ENCODE data around the gene TOMM22. TPM values are rescaled to one million over a fixed set of nuclear protein-coding genes. Genes with fewer than 3 reads are reported as not detected.

The TOMM22 gene
- total RNA-seq, 2 experiments from 2014 or later = 51.8 to 114 TPM

DNA sequence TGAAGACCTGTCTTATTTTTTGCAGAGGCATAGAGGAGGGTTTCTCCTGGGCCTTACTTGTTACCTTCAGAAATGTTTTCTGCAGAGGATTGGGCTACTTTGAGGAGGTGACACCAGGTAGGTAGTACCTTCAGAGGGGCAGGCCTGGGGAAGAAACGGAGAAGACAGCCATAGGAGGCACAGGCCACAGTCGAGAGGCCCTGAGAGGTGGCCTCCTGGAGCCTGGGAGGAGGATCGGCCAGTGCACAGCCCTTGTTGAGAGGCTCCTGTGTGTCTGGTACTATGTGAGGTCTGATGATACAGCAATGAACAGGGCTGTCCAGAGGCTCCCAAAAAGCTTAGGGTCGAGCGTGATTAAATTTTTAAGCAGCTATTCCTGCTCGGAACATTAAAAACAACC, 35.5 kb downstream of the TOMM22 start:
- no peak overlapping the region for H2AFZ ChIP-seq (ENCODE audit: low read length)
- peaks cover 8% of the 10 kb centered on the region; the same call in 1 of the 2 replicates for H4K20me1 ChIP-seq (ENCODE audit: insufficient read depth, low read length)
- no peak overlapping the region for H3K27ac ChIP-seq (ENCODE audit: low read depth, low read length, poor library complexity, severe bottlenecking)
- H3K79me2 ChIP-seq (ENCODE audit: insufficient read depth, low read depth, low read length) = peaks cover 15% of the 10 kb centered on the region
- H3K36me3 ChIP-seq (ENCODE audit: insufficient read depth, low read length) = peaks cover 52% of the 10 kb centered on the region
- TF ChIP-seq, protein P1, sequence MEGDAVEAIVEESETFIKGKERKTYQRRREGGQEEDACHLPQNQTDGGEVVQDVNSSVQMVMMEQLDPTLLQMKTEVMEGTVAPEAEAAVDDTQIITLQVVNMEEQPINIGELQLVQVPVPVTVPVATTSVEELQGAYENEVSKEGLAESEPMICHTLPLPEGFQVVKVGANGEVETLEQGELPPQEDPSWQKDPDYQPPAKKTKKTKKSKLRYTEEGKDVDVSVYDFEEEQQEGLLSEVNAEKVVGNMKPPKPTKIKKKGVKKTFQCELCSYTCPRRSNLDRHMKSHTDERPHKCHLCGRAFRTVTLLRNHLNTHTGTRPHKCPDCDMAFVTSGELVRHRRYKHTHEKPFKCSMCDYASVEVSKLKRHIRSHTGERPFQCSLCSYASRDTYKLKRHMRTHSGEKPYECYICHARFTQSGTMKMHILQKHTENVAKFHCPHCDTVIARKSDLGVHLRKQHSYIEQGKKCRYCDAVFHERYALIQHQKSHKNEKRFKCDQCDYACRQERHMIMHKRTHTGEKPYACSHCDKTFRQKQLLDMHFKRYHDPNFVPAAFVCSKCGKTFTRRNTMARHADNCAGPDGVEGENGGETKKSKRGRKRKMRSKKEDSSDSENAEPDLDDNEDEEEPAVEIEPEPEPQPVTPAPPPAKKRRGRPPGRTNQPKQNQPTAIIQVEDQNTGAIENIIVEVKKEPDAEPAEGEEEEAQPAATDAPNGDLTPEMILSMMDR (conservative IDR thresholded peaks at IDR 0.05; ENCODE audit: low read length) = no peak
- TF ChIP-seq EZH2phosphoT487 (IDR thresholded peaks at IDR 0.05; ENCODE audit: borderline replicate concordance, low read depth, low read length) = no peak
- ChIA-PET POLR2A (no interaction called here), CTCF (ENCODE audit: unreplicated experiment) (no interaction called here)
- no peak overlapping the region for H3K4me3 ChIP-seq (ENCODE audit: low read depth, low read length, poor library complexity, severe bottlenecking)
- H3K9me2 ChIP-seq (ENCODE audit: insufficient read depth, low read length) = no peaks in the 10 kb centered on the region
- H3K9me3 ChIP-seq (ENCODE audit: low read length) = no peaks in the 10 kb centered on the region
- BruUV-seq (replicated peaks) = no TSS peak
- no peak for DNase-seq (ENCODE audit: low spot score)
- intact Hi-C loops (cut with micrococcal nuclease; ENCODE audit: unreplicated experiment) = no loop called here
- H3K4me1 ChIP-seq (ENCODE audit: insufficient read depth, low read length, poor library complexity, severe bottlenecking) = no peaks in the 10 kb centered on the region
- H3K4me2 ChIP-seq (ENCODE audit: low read length) = no peak overlapping the region

DNA sequence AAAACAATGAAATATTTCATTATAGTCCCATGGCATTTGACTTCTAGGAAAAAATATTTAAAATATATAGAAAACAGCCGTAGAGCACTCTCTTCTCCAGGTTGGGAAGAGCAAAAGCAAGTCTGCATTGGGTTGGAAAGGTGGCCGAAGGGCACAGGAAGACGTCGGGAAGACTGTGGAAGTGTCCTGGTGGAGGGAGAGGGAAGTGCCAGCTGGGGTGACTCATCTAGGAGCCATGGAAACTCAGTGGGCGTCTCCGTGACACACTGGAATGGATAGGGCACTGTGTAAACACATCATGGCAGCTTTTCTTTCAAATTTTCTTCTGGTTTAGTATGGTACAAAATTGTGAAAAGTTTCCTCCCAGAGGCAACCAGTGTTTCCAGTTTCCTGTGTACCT, 36.7 kb downstream of the TOMM22 start:
- H4K20me1 ChIP-seq (ENCODE audit: insufficient read depth, low read length) = peaks cover 6% of the 10 kb centered on the region; the same call in 1 of the 2 replicates
- no TSS peak for BruUV-seq (replicated peaks)

DNA sequence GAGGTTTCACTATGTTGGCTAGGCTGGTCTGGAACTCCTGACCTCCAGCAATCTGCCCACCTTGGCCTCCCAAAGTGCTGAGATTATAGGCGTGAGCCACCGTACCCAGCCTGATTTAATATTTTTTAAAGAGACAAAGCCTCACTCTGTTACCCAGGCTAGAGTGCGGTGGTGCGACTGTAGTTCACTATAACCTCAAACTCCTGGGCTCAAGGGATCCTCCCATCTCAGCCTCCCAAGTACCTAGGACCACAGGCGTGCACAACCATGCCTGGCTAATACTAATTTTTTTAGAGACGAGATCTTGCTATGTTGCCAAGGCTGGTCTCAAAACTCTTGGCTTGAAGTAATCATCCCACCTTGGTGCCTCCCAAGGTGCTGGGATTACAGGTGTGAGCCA, 37.4 kb downstream of the TOMM22 start:
- ChIA-PET POLR2A (no interaction called here), CTCF (ENCODE audit: unreplicated experiment) (no interaction called here)
- Histone ChIP-seq H3K27ac (ENCODE audit: low read depth, low read length, poor library complexity, severe bottlenecking) (no peak overlapping the region), H4K20me1 (ENCODE audit: insufficient read depth, low read length) (peaks cover 6% of the 10 kb centered on the region; the same call in 1 of the 2 replicates), H3K9me2 (ENCODE audit: insufficient read depth, low read length) (no peaks in the 10 kb centered on the region), H3K79me2 (ENCODE audit: insufficient read depth, low read depth, low read length) (no peaks in the 10 kb centered on the region), H3K4me2 (ENCODE audit: low read length) (no peak overlapping the region), H3K9me3 (ENCODE audit: low read length) (no peaks in the 10 kb centered on the region), H3K36me3 (ENCODE audit: insufficient read depth, low read length) (peaks cover 66% of the 10 kb centered on the region), H3K4me3 (ENCODE audit: low read depth, low read length, poor library complexity, severe bottlenecking) (no peak overlapping the region), H2AFZ (ENCODE audit: low read length) (no peak overlapping the region), H3K4me1 (ENCODE audit: insufficient read depth, low read length, poor library complexity, severe bottlenecking) (no peaks in the 10 kb centered on the region)
- DNase-seq (ENCODE audit: low spot score) = no peak
- intact Hi-C loops (cut with micrococcal nuclease; ENCODE audit: unreplicated experiment) = no loop called here
- TF ChIP-seq, protein P1 (conservative IDR thresholded peaks at IDR 0.05; ENCODE audit: low read length) = no peak
- TF ChIP-seq EZH2phosphoT487 (IDR thresholded peaks at IDR 0.05; ENCODE audit: borderline replicate concordance, low read depth, low read length) = no peak
- no TSS peak for BruUV-seq (replicated peaks)

More for the DNA sequence above, 36.7 kb downstream of the TOMM22 start:
- no peaks in the 10 kb centered on the region for H3K9me3 ChIP-seq (ENCODE audit: low read length)
- ChIA-PET CTCF (ENCODE audit: unreplicated experiment) (no interaction called here), POLR2A (no interaction called here)
- TF ChIP-seq, protein P1 (conservative IDR thresholded peaks at IDR 0.05; ENCODE audit: low read length) = no peak
- no peak for TF ChIP-seq EZH2phosphoT487 (IDR thresholded peaks at IDR 0.05; ENCODE audit: borderline replicate concordance, low read depth, low read length)
- H3K79me2 ChIP-seq (ENCODE audit: insufficient read depth, low read depth, low read length) = peaks cover 4% of the 10 kb centered on the region
- no peaks in the 10 kb centered on the region for H3K9me2 ChIP-seq (ENCODE audit: insufficient read depth, low read length)
- DNase-seq (ENCODE audit: low spot score) = no peak
- no peak overlapping the region for H2AFZ ChIP-seq (ENCODE audit: low read length)
- no peak overlapping the region for H3K4me3 ChIP-seq (ENCODE audit: low read depth, low read length, poor library complexity, severe bottlenecking)
- intact Hi-C loops (cut with micrococcal nuclease; ENCODE audit: unreplicated experiment) = no loop called here
- H3K36me3 ChIP-seq (ENCODE audit: insufficient read depth, low read length) = peaks cover 59% of the 10 kb centered on the region
- H3K27ac ChIP-seq (ENCODE audit: low read depth, low read length, poor library complexity, severe bottlenecking) = no peak overlapping the region
- H3K4me2 ChIP-seq (ENCODE audit: low read length) = no peak overlapping the region
- H3K4me1 ChIP-seq (ENCODE audit: insufficient read depth, low read length, poor library complexity, severe bottlenecking) = no peaks in the 10 kb centered on the region
